Endodermal cell (in vitro differentiated cells): ENCODE data around the gene ADAMTS2. TPM values are rescaled to one million over a fixed set of nuclear protein-coding genes. Genes with fewer than 3 reads are reported as not detected.

ENCODE experiments used
- DNase-seq: peaks from one replicate; pipeline ENCODE4 v3.0.0-alpha.2; 2017
- H3K27ac ChIP-seq: 2 replicates; pipeline ENCODE4 v1.5.1; 2013; ENCODE audit warnings: mild to moderate bottlenecking, low read depth, low read length, moderate library complexity
- H3K27me3 ChIP-seq: 2 replicates; pipeline ENCODE4 v1.6.1; 2013; ENCODE audit warnings: mild to moderate bottlenecking, low read length, moderate library complexity; ENCODE audit not compliant: insufficient read depth, control insufficient read depth, poor library complexity, severe bottlenecking
- H3K36me3 ChIP-seq: 2 replicates; pipeline ENCODE4 v1.7.0; 2013; ENCODE audit warnings: mild to moderate bottlenecking, low read length, moderate library complexity; ENCODE audit not compliant: control insufficient read depth, insufficient read depth
- H3K4me1 ChIP-seq: one replicate; pipeline ENCODE4 v1.7.0; 2013; ENCODE audit warnings: low read length; ENCODE audit not compliant: control insufficient read depth, insufficient read depth
- H3K4me3 ChIP-seq: 2 replicates; pipeline ENCODE4 v1.5.1; 2013; ENCODE audit warnings: mild to moderate bottlenecking, low read length, moderate library complexity
- H3K9ac ChIP-seq: 2 replicates; pipeline ENCODE4 v1.6.1; 2013; ENCODE audit warnings: mild to moderate bottlenecking, low read length, moderate library complexity; ENCODE audit not compliant: poor library complexity, severe bottlenecking; ENCODE audit errors: extremely low read depth
- H3K9me3 ChIP-seq: 2 replicates; pipeline ENCODE4 v1.6.1; 2013; ENCODE audit warnings: mild to moderate bottlenecking, low read length, moderate library complexity; ENCODE audit not compliant: control insufficient read depth
- H3K27ac Mint-ChIP-seq: 2 replicates; pipeline ENCODE4 v1.8.0; 2020; ENCODE audit warnings: mixed read lengths
- H3K27me3 Mint-ChIP-seq: 2 replicates; pipeline ENCODE4 v1.8.0; 2021; ENCODE audit warnings: mild to moderate bottlenecking, mixed read lengths; ENCODE audit not compliant: insufficient read depth
- H3K36me3 Mint-ChIP-seq: 2 replicates; pipeline ENCODE4 v1.8.0; 2020; ENCODE audit warnings: low read depth, mixed read lengths
- H3K4me1 Mint-ChIP-seq: 2 replicates; pipeline ENCODE4 v1.8.0; 2020; ENCODE audit warnings: mixed read lengths
- H3K4me3 Mint-ChIP-seq: 2 replicates; pipeline ENCODE4 v1.8.0; 2020; ENCODE audit warnings: mild to moderate bottlenecking, moderate library complexity, mixed read lengths
- H3K9me3 Mint-ChIP-seq: 2 replicates; pipeline ENCODE4 v1.8.0; 2020; ENCODE audit warnings: mild to moderate bottlenecking, mixed read lengths
- CTCF ChIP-seq: fragments of 200-600 bp; sonication (generic); conservative IDR thresholded peaks from 2 replicates; pipeline ENCODE4 v1.5.0; 2021; ENCODE audit warnings: antibody characterized with exemption, mild to moderate bottlenecking
- WGBS, 2 experiments: methylation state at CpG; one replicate each; pipeline versions ENCODE4 v1.1.5 to v1.1.7; 2013; ENCODE audit warnings: missing lambda C conversion rate in 2 of 2, mixed read lengths in 1 of 2; ENCODE audit not compliant: insufficient coverage in 1 of 2, insufficient read length in 1 of 2; 5-methylcytosine and 5-hydroxymethylcytosine counted together
- total RNA-seq, 2 donors: library from RNA; stranded (reverse); fragmentation: NEBNext Ultra II Directional in 1 of 2; extraction: Animal tissue kit (Norgen Biotek cat#: 25700) in 1 of 2; gene quantifications; 2 replicates in 1 of 2; 3 replicates in 1 of 2; pipeline ENCODE4 v1.2.1, GENCODE V29; 2021

The ADAMTS2 gene
- total RNA-seq, 2 donors from 2014 or later: 1.2 to 2.6 TPM

- H3K9me3 Mint-ChIP-seq: peaks cover 23% of the 10 kb centered on the region
- no peak overlapping the region for H3K4me3 Mint-ChIP-seq
Measured at GRCh38 chr5:179244044-179244443, 101.2 kb downstream of the ADAMTS2 start.

GRCh38 chr5:179243333-179243732 is 101.9 kb downstream of the ADAMTS2 start:
- Mint-ChIP-seq H3K4me1 (peaks cover 14% of the 10 kb centered on the region), H3K9me3 (peaks cover 27% of the 10 kb centered on the region), H3K27me3 (no peaks in the 10 kb centered on the region), H3K27ac (no peak overlapping the region), H3K36me3 (peaks cover 2% of the 10 kb centered on the region), H3K4me3 (no peak overlapping the region)
- DNase-seq: peak; percentile 31
- WGBS, 2 experiments: 65 to 71% methylated on average over 1 to 3 of the region's 3 CpGs
- no peak for TF ChIP-seq CTCF
- Histone ChIP-seq H3K27ac (no peak overlapping the region), H3K4me1 (no peaks in the 10 kb centered on the region), H3K9me3 (peaks cover 25% of the 10 kb centered on the region), H3K27me3 (no peaks in the 10 kb centered on the region), H3K9ac (no peak overlapping the region), H3K36me3 (no peaks in the 10 kb centered on the region), H3K4me3 (no peak overlapping the region)

More at GRCh38 chr5:179244044-179244443, 101.2 kb downstream of the ADAMTS2 start:
- Histone ChIP-seq H3K9me3 (peaks cover 25% of the 10 kb centered on the region), H3K9ac (no peak overlapping the region), H3K4me3 (no peak overlapping the region), H3K27me3 (no peaks in the 10 kb centered on the region), H3K36me3 (no peaks in the 10 kb centered on the region), H3K27ac (no peak overlapping the region), H3K4me1 (no peaks in the 10 kb centered on the region)
- Mint-ChIP-seq H3K27me3 (no peaks in the 10 kb centered on the region), H3K36me3 (peaks cover 2% of the 10 kb centered on the region), H3K27ac (no peak overlapping the region), H3K4me1 (peaks cover 14% of the 10 kb centered on the region)
- DNase-seq: no peak
- WGBS, 2 experiments: 93 to 95% methylated on average over 5 of the region's 5 CpGs
- no peak for TF ChIP-seq CTCF

- Mint-ChIP-seq H3K27ac (no peak overlapping the region), H3K4me1 (peaks cover 14% of the 10 kb centered on the region), H3K36me3 (peaks cover 2% of the 10 kb centered on the region), H3K27me3 (no peaks in the 10 kb centered on the region), H3K9me3 (peaks cover 30% of the 10 kb centered on the region), H3K4me3 (no peak overlapping the region)
- Histone ChIP-seq H3K27ac (no peak overlapping the region), H3K4me1 (no peaks in the 10 kb centered on the region), H3K36me3 (no peaks in the 10 kb centered on the region), H3K4me3 (no peak overlapping the region), H3K9me3 (peaks cover 25% of the 10 kb centered on the region), H3K9ac (no peak overlapping the region), H3K27me3 (no peaks in the 10 kb centered on the region)
- peak; percentile 44 for DNase-seq
- WGBS, 2 experiments: 72 to 86% methylated on average over 2 to 6 of the region's 6 CpGs
- no peak for TF ChIP-seq CTCF
Measured at GRCh38 chr5:179242676-179243075, 102.6 kb downstream of the ADAMTS2 start.
